Liver (tissue), 9 donors: ENCODE results near the gene SH2D7. TPM values are rescaled to one million over a fixed set of nuclear protein-coding genes. Genes with fewer than 3 reads are reported as not detected.

Experiments
- DNase-seq: peaks from one replicate; pipeline ENCODE4 v3.0.0-alpha.2; 2017; ENCODE audit warnings: low spot score
- H3K27ac ChIP-seq, 2 donors: one replicate each; pipeline ENCODE4 v1.7.0; 2013; ENCODE audit warnings: inconsistent platforms in 2 of 2, low read length in 2 of 2, control low read depth in 1 of 2, low read depth in 1 of 2, mild to moderate bottlenecking in 1 of 2
- H3K27me3 ChIP-seq, 4 donors: one replicate each; pipeline versions ENCODE4 v1.6.1 to v1.7.0; 2013; ENCODE audit warnings: low read length in 3 of 4, inconsistent platforms in 1 of 4, mild to moderate bottlenecking in 1 of 4, moderate library complexity in 1 of 4; ENCODE audit not compliant: control insufficient read depth in 4 of 4, insufficient read depth in 4 of 4
- H3K36me3 ChIP-seq, 4 donors: one replicate each; pipeline versions ENCODE4 v1.6.1 to v1.7.0; 2013; ENCODE audit warnings: low read length in 3 of 4, mild to moderate bottlenecking in 3 of 4, low read depth in 1 of 4, moderate library complexity in 1 of 4; ENCODE audit not compliant: control insufficient read depth in 4 of 4, insufficient read depth in 3 of 4
- H3K4me1 ChIP-seq, 4 donors: one replicate each; pipeline versions ENCODE4 v1.6.1 to v1.7.0; 2013; ENCODE audit warnings: low read length in 3 of 4, mild to moderate bottlenecking in 3 of 4, moderate library complexity in 1 of 4; ENCODE audit not compliant: control insufficient read depth in 4 of 4, insufficient read depth in 4 of 4
- H3K4me3 ChIP-seq, 3 donors: one replicate each; pipeline versions ENCODE4 v1.6.1 to v1.7.0; 2013; ENCODE audit warnings: low read length in 3 of 3, control low read depth in 1 of 3, low read depth in 1 of 3, mild to moderate bottlenecking in 1 of 3
- H3K9ac ChIP-seq, 2 donors: one replicate each; pipeline ENCODE4 v1.7.0; 2013; ENCODE audit warnings: low read length in 2 of 2, mild to moderate bottlenecking in 2 of 2, moderate library complexity in 2 of 2, control low read depth in 1 of 2, low read depth in 1 of 2
- H3K9me3 ChIP-seq, 4 donors: one replicate each; pipeline versions ENCODE4 v1.6.1 to v1.7.0; 2013; ENCODE audit warnings: low read length in 3 of 4; ENCODE audit not compliant: control insufficient read depth in 4 of 4
- CTCF ChIP-seq: fragments of 150-350 bp; IDR thresholded peaks from 2 replicates; pipeline ENCODE4 v1.5.1; 2017; ENCODE audit warnings: improper control_type of control experiment, low read depth, low read length; ENCODE audit not compliant: missing input control
- EGR1 ChIP-seq, 2 donors: IDR thresholded peaks; 2 replicates each; pipeline ENCODE4 v1.6.1; 2016 to 2018; ENCODE audit warnings: antibody characterized with exemption in 2 of 2, low read depth in 2 of 2
- FOXA1 ChIP-seq: IDR thresholded peaks from 2 replicates; pipeline ENCODE4 v1.6.1; 2016; ENCODE audit warnings: antibody characterized with exemption
- FOXA2 ChIP-seq: IDR thresholded peaks from 2 replicates; pipeline ENCODE4 v1.6.1; 2016; ENCODE audit warnings: antibody characterized with exemption
- HNF4A ChIP-seq, 2 donors: conservative IDR thresholded peaks; 2 replicates each; pipeline ENCODE4 v1.6.1; 2016; ENCODE audit warnings: antibody characterized with exemption in 2 of 2, mild to moderate bottlenecking in 2 of 2
- NR2F2 ChIP-seq: IDR thresholded peaks from 2 replicates; pipeline ENCODE4 v1.6.1; 2016; ENCODE audit warnings: antibody characterized with exemption
- RAD21 ChIP-seq, 2 donors: IDR thresholded peaks; 2 replicates each; pipeline ENCODE4 v1.6.1; 2016; ENCODE audit warnings: antibody characterized with exemption in 2 of 2, mild to moderate bottlenecking in 2 of 2
- REST ChIP-seq: IDR thresholded peaks from 2 replicates; pipeline ENCODE4 v1.6.1; 2016; ENCODE audit warnings: antibody characterized with exemption, mild to moderate bottlenecking
- RXRA ChIP-seq, 2 donors: IDR thresholded peaks; 2 replicates each; pipeline ENCODE4 v1.6.1; 2017 to 2018; ENCODE audit warnings: antibody characterized with exemption in 2 of 2, mild to moderate bottlenecking in 1 of 2
- SP1 ChIP-seq: IDR thresholded peaks from 2 replicates; pipeline ENCODE4 v1.6.1; 2018; ENCODE audit warnings: antibody characterized with exemption, mild to moderate bottlenecking
- TAF1 ChIP-seq: conservative IDR thresholded peaks from 2 replicates; pipeline ENCODE4 v1.6.1; 2016; ENCODE audit warnings: antibody characterized with exemption, mild to moderate bottlenecking
- YY1 ChIP-seq: IDR thresholded peaks from 2 replicates; pipeline ENCODE4 v1.6.1; 2016; ENCODE audit warnings: antibody characterized with exemption, mild to moderate bottlenecking
- WGBS: extraction: QIAGEN DNeasy Blood & Tissue Kit; methylation state at CpG from one replicate; pipeline ENCODE4 v1.1.7; 2013; 5-methylcytosine and 5-hydroxymethylcytosine counted together
- polyA plus RNA-seq, 2 donors: library from polyadenylated mRNA; stranded (reverse) in 1 of 2; unstranded in 1 of 2; fragments of 200-250 nt in 1 of 2; fragments of >200 nt in 1 of 2; fragmentation: Nextera tagmentation in 1 of 2; extraction: Ambion mirVana in 1 of 2; gene quantifications; one replicate each; pipeline versions ENCODE4 v1.2.1 to v1.2.3, GENCODE V29; 2013 to 2015
- total RNA-seq, 2 donors: library from RNA; depleted of rRNA; stranded (reverse); fragments of >200 nt; gene quantifications; one replicate each; pipeline ENCODE4 v1.2.3, GENCODE V29; 2014
- TF ChIP-seq, protein P1 (sequence below): IDR thresholded peaks from 2 replicates; pipeline ENCODE4 v1.6.1; 2016; ENCODE audit warnings: antibody characterized with exemption
- donor health status: healthy.
- donor health status: healthy.
- donor health status: healthy.
- donor health status: healthy.
- donor health status: healthy.

Gene SH2D7
- total and polyA plus RNA-seq, 4 donors: not detected

DNA sequence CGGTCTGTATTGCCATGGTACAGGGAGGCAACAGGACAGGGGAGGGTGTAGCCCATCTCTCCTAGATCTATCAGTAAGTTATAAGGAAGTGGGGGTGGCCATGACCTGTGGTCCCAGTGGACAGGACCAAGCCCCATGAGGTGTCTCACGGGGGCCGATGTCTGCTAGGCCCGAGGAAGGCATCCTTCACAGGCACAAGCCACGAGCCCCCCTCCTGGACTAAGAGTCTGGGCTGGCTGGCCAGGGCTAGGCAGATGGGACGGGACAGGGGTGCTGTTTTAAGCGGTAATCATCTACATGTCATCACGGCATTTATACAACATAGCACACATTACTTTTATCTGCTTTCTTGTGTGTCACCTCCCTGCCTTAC, 12.3 kb upstream of the SH2D7 start:
- H3K36me3 ChIP-seq: no peaks in the 10 kb centered on the region
- DNase-seq: no peak
- no peak overlapping the region for H3K9ac ChIP-seq
- H3K4me3 ChIP-seq: no peak overlapping the region
- 93% methylated on average over 8 of the region's 8 CpGs for WGBS
- TF ChIP-seq REST: no peak
- no peak for TF ChIP-seq RXRA (IDR thresholded peaks at IDR 0.05)
- no peak for TF ChIP-seq HNF4A (conservative IDR thresholded peaks at IDR 0.05)
- no peak for TF ChIP-seq RAD21 (IDR thresholded peaks at IDR 0.05)
- TF ChIP-seq YY1: no peak
- TF ChIP-seq FOXA2: no peak
- no peak for TF ChIP-seq TAF1
- no peak for TF ChIP-seq CTCF
- TF ChIP-seq FOXA1: no peak
- no peak for TF ChIP-seq EGR1 (IDR thresholded peaks at IDR 0.05; ENCODE audit: low read depth in 2 of 2)
- TF ChIP-seq SP1: no peak
- no peak for TF ChIP-seq NR2F2
- H3K27ac ChIP-seq: no peak overlapping the region
- H3K27me3 ChIP-seq: no peaks in the 10 kb centered on the region
- H3K9me3 ChIP-seq: no peaks in the 10 kb centered on the region
- H3K4me1 ChIP-seq: peaks cover 1 to 16% (median 6%) of the 10 kb centered on the region in 4 donors

DNA sequence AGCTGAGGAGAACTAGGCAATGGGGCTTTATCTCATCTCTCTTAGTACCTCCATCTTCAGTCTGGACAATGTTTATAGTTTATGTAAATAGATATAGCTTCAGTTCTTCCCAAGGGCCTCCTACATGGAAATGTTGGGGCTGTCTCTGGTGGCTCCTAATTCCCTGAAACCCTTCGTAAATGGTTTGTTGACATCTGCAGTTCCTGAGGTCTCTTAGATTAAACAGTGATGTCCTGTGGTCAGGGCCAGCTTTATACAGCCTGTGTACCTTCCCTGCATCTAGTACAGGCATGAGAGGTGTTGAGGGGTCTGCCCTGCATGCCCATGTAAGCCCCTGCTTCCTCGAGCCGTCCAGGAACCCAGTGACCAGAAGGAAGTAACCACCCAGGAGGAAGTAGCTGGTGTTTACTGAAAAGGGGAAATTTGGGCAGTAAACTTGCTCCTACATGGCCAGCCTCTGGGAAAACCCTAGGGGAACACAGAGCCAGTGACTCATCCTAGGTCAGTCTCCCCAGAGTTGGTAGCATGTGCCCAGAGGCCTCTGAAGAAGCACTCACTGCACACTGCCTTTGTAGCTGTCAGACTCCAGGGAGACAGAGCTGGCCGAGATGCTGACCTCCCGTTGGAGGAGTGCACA, 10.1 kb upstream of the SH2D7 start:
- TF ChIP-seq, protein P1, sequence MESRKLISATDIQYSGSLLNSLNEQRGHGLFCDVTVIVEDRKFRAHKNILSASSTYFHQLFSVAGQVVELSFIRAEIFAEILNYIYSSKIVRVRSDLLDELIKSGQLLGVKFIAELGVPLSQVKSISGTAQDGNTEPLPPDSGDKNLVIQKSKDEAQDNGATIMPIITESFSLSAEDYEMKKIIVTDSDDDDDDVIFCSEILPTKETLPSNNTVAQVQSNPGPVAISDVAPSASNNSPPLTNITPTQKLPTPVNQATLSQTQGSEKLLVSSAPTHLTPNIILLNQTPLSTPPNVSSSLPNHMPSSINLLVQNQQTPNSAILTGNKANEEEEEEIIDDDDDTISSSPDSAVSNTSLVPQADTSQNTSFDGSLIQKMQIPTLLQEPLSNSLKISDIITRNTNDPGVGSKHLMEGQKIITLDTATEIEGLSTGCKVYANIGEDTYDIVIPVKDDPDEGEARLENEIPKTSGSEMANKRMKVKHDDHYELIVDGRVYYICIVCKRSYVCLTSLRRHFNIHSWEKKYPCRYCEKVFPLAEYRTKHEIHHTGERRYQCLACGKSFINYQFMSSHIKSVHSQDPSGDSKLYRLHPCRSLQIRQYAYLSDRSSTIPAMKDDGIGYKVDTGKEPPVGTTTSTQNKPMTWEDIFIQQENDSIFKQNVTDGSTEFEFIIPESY: no peak
- H3K27ac ChIP-seq: no peak overlapping the region
- no peak for DNase-seq
- H3K4me1 ChIP-seq: peaks cover 0 to 5% (median 0%) of the 10 kb centered on the region in 4 donors
- no peaks in the 10 kb centered on the region for H3K9me3 ChIP-seq
- no peaks in the 10 kb centered on the region for H3K27me3 ChIP-seq
- no peaks in the 10 kb centered on the region for H3K36me3 ChIP-seq
- no peak overlapping the region for H3K4me3 ChIP-seq
- 79% methylated on average over 5 of the region's 5 CpGs for WGBS
- no peak overlapping the region for H3K9ac ChIP-seq
